Measurements from ENCODE around the gene DEFB114.

DEFB114 gene

DNA sequence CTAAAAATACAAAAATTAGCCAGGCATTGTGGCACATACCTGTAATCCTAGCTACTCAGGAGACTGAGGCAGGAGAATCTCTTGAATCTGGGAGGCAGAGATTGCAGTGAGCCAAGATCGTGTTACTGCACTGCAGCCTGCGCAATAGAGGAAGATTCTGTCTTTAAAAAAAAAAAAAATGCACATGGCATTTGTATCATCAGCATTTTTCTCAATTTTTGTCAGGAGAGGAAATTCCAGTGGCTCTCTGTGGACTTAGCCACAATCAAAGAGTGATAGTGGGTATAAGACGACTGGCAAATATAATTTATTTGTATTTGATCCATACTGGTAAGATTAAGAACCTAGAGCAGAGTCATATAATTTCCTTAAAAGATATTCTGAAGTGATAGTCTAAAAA lies 28.6 kb downstream of the DEFB114 start:
- no peak for DNase-seq (ENCODE audit: low spot score)

- DNase-seq (ENCODE audit: low spot score), result no peak
These were observed 29.2 kb downstream of the DEFB114 start for GRCh38 chr6:49934770-49935169.

DNA sequence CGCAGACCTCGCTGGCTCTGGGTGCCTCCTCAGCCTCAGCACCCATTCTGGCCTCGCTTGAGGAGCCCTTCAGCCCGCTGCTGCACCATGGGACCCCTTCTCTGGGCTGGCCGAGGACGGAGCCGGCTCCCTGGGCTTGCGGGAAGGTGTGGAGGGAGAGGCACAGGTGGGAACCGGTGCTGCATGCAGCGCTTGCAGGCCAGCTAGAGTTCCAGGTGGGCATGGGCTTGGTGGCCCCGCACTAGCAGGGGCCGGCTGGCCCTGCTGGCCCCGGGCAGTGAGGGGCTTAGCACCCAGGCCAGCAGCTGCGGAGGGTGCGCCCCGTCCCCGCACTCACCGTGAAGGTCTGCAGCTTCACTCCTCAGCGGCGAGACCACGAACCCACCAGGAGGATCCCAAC lies 30.4 kb downstream of the DEFB114 start:
- DNase-seq (ENCODE audit: low spot score), result no peak

GRCh38 chr6:49929340-49929739 lies 34.6 kb downstream of the DEFB114 start:
- no peak for DNase-seq (ENCODE audit: low spot score)

DNA sequence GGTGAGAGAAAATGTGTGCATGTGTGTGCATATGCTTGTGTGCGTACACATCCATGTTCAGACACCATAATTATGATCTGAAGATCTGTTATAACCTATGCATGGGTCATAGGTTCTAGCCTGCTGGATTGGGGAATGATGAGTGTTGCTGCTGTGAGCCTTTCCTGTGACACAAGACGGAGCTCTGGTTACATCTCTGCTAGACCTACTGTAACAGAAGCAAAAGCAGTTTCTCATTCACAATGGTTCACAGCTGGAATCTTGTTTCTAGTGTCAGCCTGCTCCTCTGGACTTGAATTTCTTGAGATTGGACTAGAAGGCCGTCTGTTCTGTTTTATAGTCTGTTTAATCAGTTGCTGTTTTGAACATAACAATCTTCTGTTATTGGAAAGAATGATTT lies 40.1 kb downstream of the DEFB114 start:
- no peak for DNase-seq (ENCODE audit: low spot score)

- DNase-seq (ENCODE audit: low spot score), result no peak
These were observed 43.9 kb downstream of the DEFB114 start for GRCh38 chr6:49919935-49920644.

DNA sequence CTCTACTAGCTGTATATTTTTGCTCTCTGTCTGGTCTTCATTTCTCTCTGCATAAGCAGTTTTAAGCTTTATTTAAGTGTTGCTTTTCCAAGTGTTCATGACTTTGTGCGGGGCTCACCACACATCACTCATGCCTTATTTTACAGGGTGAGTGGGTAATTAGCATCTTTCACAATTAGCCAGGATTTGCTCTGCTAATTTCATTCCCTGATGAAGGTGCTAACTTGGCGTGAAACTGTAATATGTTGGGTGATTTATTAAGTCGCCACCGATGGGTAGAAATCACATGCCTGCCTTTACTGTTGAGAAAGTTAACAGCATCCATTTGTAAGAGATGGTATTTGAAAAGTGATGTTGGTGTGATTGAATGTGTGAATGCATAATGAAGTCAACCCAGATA lies 44.7 kb downstream of the DEFB114 start:
- DNase-seq (ENCODE audit: low spot score), result no peak

GRCh38 chr6:49918787-49919186 lies 45.2 kb downstream of the DEFB114 start:
- DNase-seq (ENCODE audit: low spot score), result no peak

- DNase-seq (ENCODE audit: low spot score), result no peak
These were observed 48.9 kb downstream of the DEFB114 start for GRCh38 chr6:49915035-49915434.

GRCh38 chr6:49913636-49914375 lies 50.2 kb downstream of the DEFB114 start:
- no peak for DNase-seq (ENCODE audit: low spot score)

DNA sequence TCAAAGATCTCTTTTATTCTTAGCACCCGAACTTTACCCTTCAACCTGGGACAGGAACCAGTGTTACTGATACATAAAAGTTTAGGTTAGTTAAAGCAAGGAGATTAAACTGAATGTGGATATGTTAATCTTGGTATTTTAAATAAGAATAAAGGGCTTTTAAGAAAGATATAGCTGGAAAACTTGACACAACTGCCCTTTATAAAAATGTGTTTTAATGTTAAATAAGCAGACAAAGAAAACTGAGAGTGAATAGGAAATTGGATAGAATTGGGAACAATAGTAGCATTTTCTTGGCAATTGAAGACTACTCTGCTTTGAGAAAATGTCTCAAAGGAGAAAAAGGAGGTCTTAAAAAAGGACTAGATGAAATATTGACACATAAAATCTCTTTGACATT lies 51.8 kb downstream of the DEFB114 start:
- no peak for DNase-seq (ENCODE audit: low spot score)

DNA sequence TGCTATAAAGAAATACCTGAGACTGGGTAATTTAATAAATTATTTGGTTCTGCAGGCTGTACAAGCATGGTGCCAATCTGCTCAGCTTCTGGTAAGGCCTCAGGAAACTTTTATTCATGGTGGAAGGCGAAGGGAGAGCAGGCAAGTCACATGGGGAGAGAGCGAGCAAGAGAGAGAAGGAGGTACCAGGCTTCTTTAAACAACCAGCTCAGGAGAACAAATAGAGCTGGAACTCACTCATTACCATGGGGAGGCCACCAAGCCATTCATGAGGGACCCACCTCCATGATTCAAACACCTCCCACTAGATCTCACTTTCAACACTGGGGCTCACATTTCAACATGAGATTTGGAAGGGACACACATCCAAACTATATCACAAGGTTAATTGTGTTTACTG lies 52.7 kb downstream of the DEFB114 start:
- no peak for DNase-seq (ENCODE audit: low spot score)

Data from CD4-positive, alpha-beta T cell treated with Interleukin-15 for 4 hours (primary cell).